Neural crest cell (in vitro differentiated cells): Measurements from ENCODE around the gene CDC123. TPM values are rescaled to one million over a fixed set of nuclear protein-coding genes. Genes with fewer than 3 reads are reported as not detected.

Experiments used
- DNase-seq: peaks from one replicate; pipeline ENCODE4 v3.0.0; 2021; ENCODE audit warnings: low read depth, mixed read lengths, low spot score
- H3K27ac Mint-ChIP-seq: one replicate; pipeline ENCODE4 v1.8.0; 2021; ENCODE audit warnings: mild to moderate bottlenecking, mixed read lengths; ENCODE audit not compliant: unreplicated experiment
- H3K27me3 Mint-ChIP-seq: 2 replicates; pipeline ENCODE4 v1.8.0; 2021; ENCODE audit warnings: low read depth, mild to moderate bottlenecking, mixed read lengths
- H3K36me3 Mint-ChIP-seq: 2 replicates; pipeline ENCODE4 v1.8.0; 2021; ENCODE audit warnings: low read depth, mild to moderate bottlenecking, mixed read lengths
- H3K4me1 Mint-ChIP-seq: 2 replicates; pipeline ENCODE4 v1.8.0; 2021; ENCODE audit warnings: mixed read lengths
- H3K4me3 Mint-ChIP-seq: one replicate; pipeline ENCODE4 v1.8.0; 2021; ENCODE audit warnings: mild to moderate bottlenecking, mixed read lengths
- H3K9me3 Mint-ChIP-seq: 2 replicates; pipeline ENCODE4 v1.8.0; 2021; ENCODE audit warnings: mixed read lengths
- total RNA-seq: library from RNA; stranded (reverse); gene quantifications from 2 replicates; pipeline ENCODE4 v1.2.1, GENCODE V29; 2021
- TF ChIP-seq, protein P1 (sequence below): fragments of 200-600 bp; sonication (generic); conservative IDR thresholded peaks from 2 replicates; pipeline ENCODE4 v1.5.0; 2021; ENCODE audit warnings: antibody characterized with exemption, mild to moderate bottlenecking

CDC123 gene
- total RNA-seq, 1 donor from 2014 or later: 111 TPM

GRCh38 chr10:12201543-12201942 is 5.6 kb downstream of the CDC123 start:
- peaks cover 23% of the 10 kb centered on the region for H3K36me3 Mint-ChIP-seq
- H3K27me3 Mint-ChIP-seq: no peaks in the 10 kb centered on the region
- TF ChIP-seq, protein P1, sequence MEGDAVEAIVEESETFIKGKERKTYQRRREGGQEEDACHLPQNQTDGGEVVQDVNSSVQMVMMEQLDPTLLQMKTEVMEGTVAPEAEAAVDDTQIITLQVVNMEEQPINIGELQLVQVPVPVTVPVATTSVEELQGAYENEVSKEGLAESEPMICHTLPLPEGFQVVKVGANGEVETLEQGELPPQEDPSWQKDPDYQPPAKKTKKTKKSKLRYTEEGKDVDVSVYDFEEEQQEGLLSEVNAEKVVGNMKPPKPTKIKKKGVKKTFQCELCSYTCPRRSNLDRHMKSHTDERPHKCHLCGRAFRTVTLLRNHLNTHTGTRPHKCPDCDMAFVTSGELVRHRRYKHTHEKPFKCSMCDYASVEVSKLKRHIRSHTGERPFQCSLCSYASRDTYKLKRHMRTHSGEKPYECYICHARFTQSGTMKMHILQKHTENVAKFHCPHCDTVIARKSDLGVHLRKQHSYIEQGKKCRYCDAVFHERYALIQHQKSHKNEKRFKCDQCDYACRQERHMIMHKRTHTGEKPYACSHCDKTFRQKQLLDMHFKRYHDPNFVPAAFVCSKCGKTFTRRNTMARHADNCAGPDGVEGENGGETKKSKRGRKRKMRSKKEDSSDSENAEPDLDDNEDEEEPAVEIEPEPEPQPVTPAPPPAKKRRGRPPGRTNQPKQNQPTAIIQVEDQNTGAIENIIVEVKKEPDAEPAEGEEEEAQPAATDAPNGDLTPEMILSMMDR: no peak
- H3K9me3 Mint-ChIP-seq: no peaks in the 10 kb centered on the region
- H3K27ac Mint-ChIP-seq: no peak overlapping the region
- H3K4me1 Mint-ChIP-seq: peaks cover 14% of the 10 kb centered on the region
- no peak for DNase-seq
- H3K4me3 Mint-ChIP-seq: no peak overlapping the region

GRCh38 chr10:12202226-12202625 is 6.2 kb downstream of the CDC123 start:
- H3K27me3 Mint-ChIP-seq: no peaks in the 10 kb centered on the region
- H3K36me3 Mint-ChIP-seq: peaks cover 23% of the 10 kb centered on the region
- no peak for DNase-seq
- no peak overlapping the region for H3K27ac Mint-ChIP-seq
- H3K4me3 Mint-ChIP-seq: no peak overlapping the region
- peaks cover 9% of the 10 kb centered on the region for H3K4me1 Mint-ChIP-seq
- no peaks in the 10 kb centered on the region for H3K9me3 Mint-ChIP-seq
- TF ChIP-seq, protein P1: no peak

- Mint-ChIP-seq H3K36me3 (peaks cover 38% of the 10 kb centered on the region), H3K27me3 (no peaks in the 10 kb centered on the region), H3K4me3 (no peak overlapping the region), H3K4me1 (no peaks in the 10 kb centered on the region), H3K27ac (no peak overlapping the region), H3K9me3 (no peaks in the 10 kb centered on the region)
- TF ChIP-seq, protein P1: no peak
- no peak for DNase-seq
Measured at GRCh38 chr10:12205082-12205481, 9.1 kb downstream of the CDC123 start.

GRCh38 chr10:12207114-12207513 is 11.1 kb downstream of the CDC123 start:
- H3K9me3 Mint-ChIP-seq: no peaks in the 10 kb centered on the region
- no peak for DNase-seq
- no peaks in the 10 kb centered on the region for H3K4me1 Mint-ChIP-seq
- H3K4me3 Mint-ChIP-seq: no peak overlapping the region
- H3K27ac Mint-ChIP-seq: no peak overlapping the region
- H3K36me3 Mint-ChIP-seq: peaks cover 44% of the 10 kb centered on the region
- TF ChIP-seq, protein P1: no peak
- no peaks in the 10 kb centered on the region for H3K27me3 Mint-ChIP-seq

DNA sequence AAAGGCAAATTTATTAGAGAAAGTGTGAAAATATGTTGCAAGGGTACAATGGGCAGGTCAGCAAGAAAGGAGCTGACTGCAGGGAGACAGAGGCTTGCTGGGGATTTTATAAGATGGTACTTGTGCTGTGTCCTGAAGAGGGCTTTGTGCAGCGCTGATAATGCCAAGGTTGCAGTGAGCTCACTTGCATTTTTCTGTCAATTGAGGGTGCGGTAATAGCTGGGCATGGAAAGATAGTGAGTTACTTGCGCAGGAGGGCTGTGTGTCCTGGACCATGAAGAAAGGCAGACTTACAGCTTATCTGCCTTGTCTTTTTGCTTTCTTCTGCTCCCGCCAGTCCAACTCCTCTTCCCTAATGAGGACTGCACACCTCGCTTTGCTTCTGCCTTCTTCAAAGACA is 12.5 kb downstream of the CDC123 start:
- peaks cover 44% of the 10 kb centered on the region for H3K36me3 Mint-ChIP-seq
- H3K4me1 Mint-ChIP-seq: no peaks in the 10 kb centered on the region
- H3K27ac Mint-ChIP-seq: peak overlapping the region; percentile 81
- H3K27me3 Mint-ChIP-seq: no peaks in the 10 kb centered on the region
- no peaks in the 10 kb centered on the region for H3K9me3 Mint-ChIP-seq
- TF ChIP-seq, protein P1: no peak
- no peak for DNase-seq
- no peak overlapping the region for H3K4me3 Mint-ChIP-seq

DNA sequence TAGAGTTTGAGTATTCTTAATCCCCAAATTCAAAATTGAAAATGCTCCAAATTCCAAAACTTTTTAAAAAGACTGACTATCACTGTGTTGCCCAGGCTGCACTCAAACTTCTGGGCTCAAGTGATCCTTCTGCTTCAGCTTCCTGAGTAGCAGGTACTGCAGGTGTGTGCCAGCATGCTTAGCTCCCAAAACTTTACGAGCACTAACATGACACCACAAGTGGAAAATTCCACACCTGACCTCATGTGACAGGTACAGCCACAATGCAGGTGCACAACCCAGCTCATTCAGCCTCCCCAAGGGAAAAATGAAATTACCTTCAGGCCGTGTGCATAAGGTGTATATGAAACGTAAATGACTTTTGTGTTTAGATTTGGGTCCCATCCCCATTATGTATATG is 16.5 kb downstream of the CDC123 start:
- Mint-ChIP-seq H3K4me1 (no peaks in the 10 kb centered on the region), H3K27me3 (no peaks in the 10 kb centered on the region), H3K9me3 (no peaks in the 10 kb centered on the region), H3K4me3 (no peak overlapping the region), H3K27ac (no peak overlapping the region), H3K36me3 (peaks cover 34% of the 10 kb centered on the region)
- TF ChIP-seq, protein P1: no peak
- DNase-seq: no peak
